SK-N-SH treated with all-trans-retinoic acid at 6 μM for 48 hours (cell line): ENCODE results near the gene CHMP6.

Source experiments
- ARNTL ChIP-seq: fragments of 450-650 bp; formaldehyde crosslinking; IDR thresholded peaks from 2 replicates; pipeline ENCODE4 v1.5.0; 2020; ENCODE audit warnings: low read depth, mild to moderate bottlenecking, moderate library complexity, borderline replicate concordance
- ESRRG ChIP-seq: fragments of 250-450 bp; sonication (Bioruptor Pico); IDR thresholded peaks from 2 replicates; pipeline ENCODE4 v1.6.1; 2021; ENCODE audit warnings: mild to moderate bottlenecking
- ISL1 ChIP-seq: fragments of 250-450 bp; sonication (Bioruptor Pico); IDR thresholded peaks from 2 replicates; pipeline ENCODE4 v2.1.2; 2022; ENCODE audit warnings: mild to moderate bottlenecking, moderate library complexity
- OSR1 ChIP-seq: fragments of 250-450 bp; sonication (Bioruptor Pico); IDR thresholded peaks from 2 replicates; pipeline ENCODE4 v1.8.0; 2022; ENCODE audit warnings: moderate library complexity, mild to moderate bottlenecking, inconsistent platforms
- RARB ChIP-seq: fragments of 250-450 bp; sonication (Bioruptor Pico); IDR thresholded peaks from 2 replicates; pipeline ENCODE4 v1.8.0; 2021; ENCODE audit warnings: mild to moderate bottlenecking, moderate library complexity
- TCF4 ChIP-seq: fragments of 250-450 bp; sonication (Bioruptor Pico); IDR thresholded peaks from 2 replicates; pipeline ENCODE4 v1.8.0; 2021; ENCODE audit warnings: mild to moderate bottlenecking, moderate library complexity, borderline replicate concordance
- ZFP3 ChIP-seq: fragments of 250-450 bp; sonication (Bioruptor Pico); IDR thresholded peaks from 2 replicates; pipeline ENCODE4 v1.5.0; 2020; ENCODE audit warnings: mild to moderate bottlenecking, moderate library complexity
- ZFP30 ChIP-seq: fragments of 450-650 bp; formaldehyde crosslinking; IDR thresholded peaks from 2 replicates; pipeline ENCODE4 v1.5.0; 2022; ENCODE audit warnings: mild to moderate bottlenecking, moderate library complexity
- ZNF565 ChIP-seq: fragments of 450-650 bp; formaldehyde crosslinking; conservative IDR thresholded peaks from 2 replicates; pipeline ENCODE4 v1.5.0; 2020; ENCODE audit warnings: low read depth, mild to moderate bottlenecking, moderate library complexity
- TF ChIP-seq, protein P1 (sequence below): fragments of 250-450 bp; sonication (Bioruptor Pico); IDR thresholded peaks from 2 replicates; pipeline ENCODE4 v1.8.0; 2020; ENCODE audit warnings: mild to moderate bottlenecking, moderate library complexity, borderline replicate concordance
- TF ChIP-seq, protein P2 (sequence below): fragments of 250-450 bp; sonication (Bioruptor Pico); IDR thresholded peaks from 2 replicates; pipeline ENCODE4 v1.8.0; 2021; ENCODE audit warnings: low read depth, mild to moderate bottlenecking, moderate library complexity, borderline replicate concordance
- TF ChIP-seq, protein P3 (sequence below): fragments of 250-450 bp; sonication (Bioruptor Pico); IDR thresholded peaks from 2 replicates; pipeline ENCODE4 v1.5.1; 2020; ENCODE audit warnings: low read depth, mild to moderate bottlenecking, moderate library complexity

DNA sequence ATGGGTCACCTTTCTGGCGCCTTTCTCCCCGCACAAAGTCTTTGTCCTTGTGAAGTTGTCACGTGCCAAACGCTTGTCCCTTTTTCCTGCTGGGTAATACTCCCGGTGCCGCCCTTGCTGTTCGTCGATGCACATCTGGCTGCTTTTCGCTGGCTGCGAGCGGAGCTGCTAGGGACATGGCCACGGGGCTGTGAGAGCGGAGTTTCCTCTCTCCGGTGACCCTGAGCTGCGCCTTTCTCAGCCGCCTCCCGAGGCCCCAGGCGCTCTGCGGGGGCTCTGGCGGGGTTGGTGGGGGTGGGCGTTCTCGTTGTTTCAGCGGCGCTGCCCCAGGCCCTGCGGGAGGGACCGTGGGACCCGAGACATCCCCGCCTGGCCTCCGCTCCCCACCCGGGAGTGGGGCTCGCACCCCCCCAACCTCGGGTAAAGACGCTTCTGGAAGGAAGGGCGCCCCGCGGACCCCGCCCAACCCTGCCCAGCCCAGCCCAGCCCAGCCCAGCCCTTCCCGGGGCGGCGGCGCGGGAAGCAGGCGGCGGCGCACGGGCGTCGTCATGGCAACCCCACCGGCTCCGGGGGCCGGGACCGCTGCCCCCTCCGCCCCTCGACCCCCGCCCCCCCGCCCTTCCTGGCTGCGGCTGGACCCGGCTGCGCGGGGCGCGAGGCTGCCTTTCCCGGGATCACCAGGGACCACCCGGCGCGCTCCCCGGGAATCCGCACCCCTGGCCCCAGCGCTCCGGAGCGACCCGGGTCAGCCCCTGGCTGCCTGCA is 12.3 kb downstream of the CHMP6 start:
- TF ChIP-seq ZFP30 (CRISPR knock-in tag) (no peak), OSR1 (CRISPR knock-in tag) (no peak), ARNTL (no peak), TCF4 (CRISPR knock-in tag) (no peak), RARB (CRISPR knock-in tag) (no peak), ESRRG (CRISPR knock-in tag) (no peak), ZNF565 (no peak), ISL1 (CRISPR knock-in tag) (no peak), ZFP3 (no peak)
- TF ChIP-seq, protein P1, sequence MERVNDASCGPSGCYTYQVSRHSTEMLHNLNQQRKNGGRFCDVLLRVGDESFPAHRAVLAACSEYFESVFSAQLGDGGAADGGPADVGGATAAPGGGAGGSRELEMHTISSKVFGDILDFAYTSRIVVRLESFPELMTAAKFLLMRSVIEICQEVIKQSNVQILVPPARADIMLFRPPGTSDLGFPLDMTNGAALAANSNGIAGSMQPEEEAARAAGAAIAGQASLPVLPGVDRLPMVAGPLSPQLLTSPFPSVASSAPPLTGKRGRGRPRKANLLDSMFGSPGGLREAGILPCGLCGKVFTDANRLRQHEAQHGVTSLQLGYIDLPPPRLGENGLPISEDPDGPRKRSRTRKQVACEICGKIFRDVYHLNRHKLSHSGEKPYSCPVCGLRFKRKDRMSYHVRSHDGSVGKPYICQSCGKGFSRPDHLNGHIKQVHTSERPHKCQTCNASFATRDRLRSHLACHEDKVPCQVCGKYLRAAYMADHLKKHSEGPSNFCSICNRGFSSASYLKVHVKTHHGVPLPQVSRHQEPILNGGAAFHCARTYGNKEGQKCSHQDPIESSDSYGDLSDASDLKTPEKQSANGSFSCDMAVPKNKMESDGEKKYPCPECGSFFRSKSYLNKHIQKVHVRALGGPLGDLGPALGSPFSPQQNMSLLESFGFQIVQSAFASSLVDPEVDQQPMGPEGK (CRISPR knock-in tag) = no peak
- TF ChIP-seq, protein P2, sequence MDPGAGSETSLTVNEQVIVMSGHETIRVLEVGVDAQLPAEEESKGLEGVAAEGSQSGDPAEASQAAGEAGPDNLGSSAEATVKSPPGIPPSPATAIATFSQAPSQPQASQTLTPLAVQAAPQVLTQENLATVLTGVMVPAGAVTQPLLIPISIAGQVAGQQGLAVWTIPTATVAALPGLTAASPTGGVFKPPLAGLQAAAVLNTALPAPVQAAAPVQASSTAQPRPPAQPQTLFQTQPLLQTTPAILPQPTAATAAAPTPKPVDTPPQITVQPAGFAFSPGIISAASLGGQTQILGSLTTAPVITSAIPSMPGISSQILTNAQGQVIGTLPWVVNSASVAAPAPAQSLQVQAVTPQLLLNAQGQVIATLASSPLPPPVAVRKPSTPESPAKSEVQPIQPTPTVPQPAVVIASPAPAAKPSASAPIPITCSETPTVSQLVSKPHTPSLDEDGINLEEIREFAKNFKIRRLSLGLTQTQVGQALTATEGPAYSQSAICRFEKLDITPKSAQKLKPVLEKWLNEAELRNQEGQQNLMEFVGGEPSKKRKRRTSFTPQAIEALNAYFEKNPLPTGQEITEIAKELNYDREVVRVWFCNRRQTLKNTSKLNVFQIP (CRISPR knock-in tag) = no peak
- TF ChIP-seq, protein P3, sequence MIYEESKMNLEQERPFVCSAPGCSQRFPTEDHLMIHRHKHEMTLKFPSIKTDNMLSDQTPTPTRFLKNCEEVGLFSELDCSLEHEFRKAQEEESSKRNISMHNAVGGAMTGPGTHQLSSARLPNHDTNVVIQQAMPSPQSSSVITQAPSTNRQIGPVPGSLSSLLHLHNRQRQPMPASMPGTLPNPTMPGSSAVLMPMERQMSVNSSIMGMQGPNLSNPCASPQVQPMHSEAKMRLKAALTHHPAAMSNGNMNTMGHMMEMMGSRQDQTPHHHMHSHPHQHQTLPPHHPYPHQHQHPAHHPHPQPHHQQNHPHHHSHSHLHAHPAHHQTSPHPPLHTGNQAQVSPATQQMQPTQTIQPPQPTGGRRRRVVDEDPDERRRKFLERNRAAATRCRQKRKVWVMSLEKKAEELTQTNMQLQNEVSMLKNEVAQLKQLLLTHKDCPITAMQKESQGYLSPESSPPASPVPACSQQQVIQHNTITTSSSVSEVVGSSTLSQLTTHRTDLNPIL (CRISPR knock-in tag) = no peak
